ENCODE data around the gene ASB2.

ASB2 gene

GRCh38 chr14:93897476-93897845 is 78.9 kb downstream of the ASB2 start:
- TF ChIP-seq, protein P1, sequence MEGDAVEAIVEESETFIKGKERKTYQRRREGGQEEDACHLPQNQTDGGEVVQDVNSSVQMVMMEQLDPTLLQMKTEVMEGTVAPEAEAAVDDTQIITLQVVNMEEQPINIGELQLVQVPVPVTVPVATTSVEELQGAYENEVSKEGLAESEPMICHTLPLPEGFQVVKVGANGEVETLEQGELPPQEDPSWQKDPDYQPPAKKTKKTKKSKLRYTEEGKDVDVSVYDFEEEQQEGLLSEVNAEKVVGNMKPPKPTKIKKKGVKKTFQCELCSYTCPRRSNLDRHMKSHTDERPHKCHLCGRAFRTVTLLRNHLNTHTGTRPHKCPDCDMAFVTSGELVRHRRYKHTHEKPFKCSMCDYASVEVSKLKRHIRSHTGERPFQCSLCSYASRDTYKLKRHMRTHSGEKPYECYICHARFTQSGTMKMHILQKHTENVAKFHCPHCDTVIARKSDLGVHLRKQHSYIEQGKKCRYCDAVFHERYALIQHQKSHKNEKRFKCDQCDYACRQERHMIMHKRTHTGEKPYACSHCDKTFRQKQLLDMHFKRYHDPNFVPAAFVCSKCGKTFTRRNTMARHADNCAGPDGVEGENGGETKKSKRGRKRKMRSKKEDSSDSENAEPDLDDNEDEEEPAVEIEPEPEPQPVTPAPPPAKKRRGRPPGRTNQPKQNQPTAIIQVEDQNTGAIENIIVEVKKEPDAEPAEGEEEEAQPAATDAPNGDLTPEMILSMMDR (IDR thresholded peaks at IDR 0.05; ENCODE audit: borderline replicate concordance, insufficient read depth, low read depth, low read length): no peak
- no peak overlapping the region for H3K4me3 ChIP-seq (ENCODE audit: low read depth, low read length)

DNA sequence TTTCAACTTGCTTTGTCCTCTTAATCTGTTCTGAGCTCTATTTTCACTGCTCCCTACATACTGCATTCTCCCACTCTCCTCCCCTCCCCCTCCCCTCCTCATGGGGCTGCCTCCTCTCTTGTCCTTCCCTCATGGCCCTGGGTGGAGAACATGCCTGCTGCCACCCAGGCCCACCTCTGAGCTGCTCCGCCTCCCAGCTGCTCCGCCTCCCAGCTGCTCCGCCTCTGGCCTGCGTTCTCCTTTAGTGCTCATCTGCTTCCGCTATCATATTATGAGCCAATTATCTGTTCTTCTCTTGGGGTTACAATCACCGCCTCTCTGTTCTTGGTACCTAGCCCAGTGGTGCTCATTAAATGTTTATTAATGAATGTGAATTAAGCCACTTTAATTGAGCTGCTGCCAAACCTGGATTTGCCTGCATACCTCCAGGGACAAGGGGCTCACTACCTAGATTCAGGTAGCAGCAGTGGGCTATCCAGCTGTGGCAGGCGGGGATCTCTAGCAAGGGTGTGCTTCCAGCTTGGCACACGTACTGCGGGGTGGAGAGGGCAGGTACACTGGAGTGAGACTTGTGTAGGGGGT is 81.3 kb downstream of the ASB2 start:
- H3K4me3 ChIP-seq (ENCODE audit: low read depth, low read length): no peak overlapping the region
- TF ChIP-seq, protein P1 (IDR thresholded peaks at IDR 0.05; ENCODE audit: borderline replicate concordance, insufficient read depth, low read depth, low read length): no peak

DNA sequence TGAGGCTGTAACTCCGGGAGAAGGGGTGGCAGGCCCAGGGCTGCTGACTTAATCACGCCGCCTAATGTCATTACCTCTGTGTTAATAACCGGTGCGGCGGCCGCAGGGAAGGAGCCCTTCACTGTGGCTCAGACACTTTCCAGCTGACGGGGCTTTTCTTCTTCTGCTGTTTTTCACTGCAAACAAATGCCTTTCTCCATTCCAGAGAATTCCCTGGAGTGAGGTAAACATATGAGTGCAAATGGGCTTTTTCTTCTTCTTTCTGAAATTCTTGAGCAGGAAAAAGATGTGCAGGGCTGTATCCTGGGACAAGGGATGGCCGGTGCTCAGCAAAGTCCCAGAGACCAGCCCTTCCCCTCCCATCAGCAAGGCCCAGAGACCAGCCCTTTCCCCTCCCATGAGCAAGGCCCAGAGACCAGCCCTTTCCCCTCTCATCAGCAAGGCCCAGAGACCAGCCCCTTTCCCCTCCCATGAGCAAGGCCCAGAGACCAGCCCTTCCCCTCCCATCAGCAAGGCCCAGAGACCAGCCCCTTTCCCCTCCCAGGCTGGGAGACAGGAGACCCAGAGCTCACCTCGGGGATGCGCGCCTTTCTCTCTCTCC is 82.6 kb downstream of the ASB2 start:
- TF ChIP-seq, protein P1 (IDR thresholded peaks at IDR 0.05; ENCODE audit: borderline replicate concordance, insufficient read depth, low read depth, low read length): no peak
- no peak overlapping the region for H3K4me3 ChIP-seq (ENCODE audit: low read depth, low read length)

GRCh38 chr14:93892923-93893558 is 83.3 kb downstream of the ASB2 start:
- TF ChIP-seq, protein P1 (IDR thresholded peaks at IDR 0.05; ENCODE audit: borderline replicate concordance, insufficient read depth, low read depth, low read length): peak; percentile 99
- no peak overlapping the region for H3K4me3 ChIP-seq (ENCODE audit: low read depth, low read length)

GRCh38 chr14:93892505-93892839 is 83.9 kb downstream of the ASB2 start:
- no peak overlapping the region for H3K4me3 ChIP-seq (ENCODE audit: low read depth, low read length)
- TF ChIP-seq, protein P1 (IDR thresholded peaks at IDR 0.05; ENCODE audit: borderline replicate concordance, insufficient read depth, low read depth, low read length): no peak

DNA sequence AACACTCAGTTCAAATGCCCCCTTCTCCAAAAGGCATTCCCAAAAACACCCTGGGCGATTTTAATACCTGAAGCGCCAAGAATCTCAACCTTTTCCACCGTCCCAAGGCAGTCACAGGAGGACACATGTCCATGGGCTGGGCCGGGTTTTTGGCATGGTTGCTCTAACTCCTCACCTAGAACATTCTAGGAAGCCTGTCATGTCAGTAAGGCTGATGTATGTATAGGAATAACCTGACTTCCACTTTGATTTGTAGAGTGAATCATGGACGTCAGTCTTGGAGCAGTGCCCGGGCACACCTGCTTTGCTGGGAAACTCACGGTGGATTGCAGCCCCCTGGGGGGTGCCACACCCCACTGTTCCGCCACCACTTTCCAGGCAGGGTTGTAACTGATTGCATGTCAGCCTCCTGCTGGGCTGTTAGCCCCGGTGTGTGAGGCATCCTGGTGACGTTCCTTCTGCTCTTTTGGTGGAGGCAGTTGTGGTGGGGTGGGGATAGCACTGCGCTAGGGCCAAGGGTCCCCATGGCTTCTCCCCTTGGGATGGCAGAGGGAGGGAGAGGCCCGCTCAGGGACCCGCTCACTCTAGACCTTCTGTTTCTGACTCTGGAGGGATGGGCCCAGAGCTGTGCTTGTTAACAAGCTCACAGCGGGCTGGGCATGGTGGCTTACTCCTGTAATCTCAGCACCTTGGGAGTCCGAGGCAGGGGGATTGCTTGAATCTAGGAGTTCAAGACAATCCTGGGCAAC is 84.4 kb downstream of the ASB2 start:
- TF ChIP-seq, protein P1 (IDR thresholded peaks at IDR 0.05; ENCODE audit: borderline replicate concordance, insufficient read depth, low read depth, low read length): no peak
- no peak overlapping the region for H3K4me3 ChIP-seq (ENCODE audit: low read depth, low read length)

Data from GM12875 (cell line).